Type B pancreatic cell (in vitro differentiated cells): ENCODE data around the gene CWC22. TPM values are rescaled to one million over a fixed set of nuclear protein-coding genes. Genes with fewer than 3 reads are reported as not detected.

ENCODE experiments used
- DNase-seq: peaks from one replicate; pipeline ENCODE4 v3.0.0; 2021; ENCODE audit warnings: mixed read lengths; ENCODE audit not compliant: unreplicated experiment; ENCODE audit errors: extremely low spot score
- H3K27ac Mint-ChIP-seq: 2 replicates; pipeline ENCODE4 v1.8.0; 2021; ENCODE audit warnings: mild to moderate bottlenecking, mixed read lengths
- H3K27me3 Mint-ChIP-seq: 2 replicates; pipeline ENCODE4 v1.8.0; 2021; ENCODE audit warnings: mixed read lengths
- H3K36me3 Mint-ChIP-seq: 2 replicates; pipeline ENCODE4 v1.8.0; 2021; ENCODE audit warnings: mixed read lengths
- H3K4me1 Mint-ChIP-seq: one replicate; pipeline ENCODE4 v1.8.0; 2021; ENCODE audit warnings: mixed read lengths; ENCODE audit not compliant: unreplicated experiment
- H3K4me3 Mint-ChIP-seq: 2 replicates; pipeline ENCODE4 v1.8.0; 2021; ENCODE audit warnings: mild to moderate bottlenecking, mixed read lengths
- H3K9me3 Mint-ChIP-seq: 2 replicates; pipeline ENCODE4 v1.8.0; 2021; ENCODE audit warnings: mixed read lengths
- total RNA-seq: library from RNA; stranded (reverse); gene quantifications from 2 replicates; pipeline ENCODE4 v1.2.1, GENCODE V29; 2021; ENCODE audit warnings: low replicate concordance
- TF ChIP-seq, protein P1 (sequence below): fragments of 200-600 bp; sonication (generic); conservative IDR thresholded peaks from 2 replicates; pipeline ENCODE4 v1.5.0; 2021; ENCODE audit warnings: antibody characterized with exemption, mild to moderate bottlenecking

The CWC22 gene
- total RNA-seq, 1 donor from 2014 or later, result 21.8 TPM

DNA sequence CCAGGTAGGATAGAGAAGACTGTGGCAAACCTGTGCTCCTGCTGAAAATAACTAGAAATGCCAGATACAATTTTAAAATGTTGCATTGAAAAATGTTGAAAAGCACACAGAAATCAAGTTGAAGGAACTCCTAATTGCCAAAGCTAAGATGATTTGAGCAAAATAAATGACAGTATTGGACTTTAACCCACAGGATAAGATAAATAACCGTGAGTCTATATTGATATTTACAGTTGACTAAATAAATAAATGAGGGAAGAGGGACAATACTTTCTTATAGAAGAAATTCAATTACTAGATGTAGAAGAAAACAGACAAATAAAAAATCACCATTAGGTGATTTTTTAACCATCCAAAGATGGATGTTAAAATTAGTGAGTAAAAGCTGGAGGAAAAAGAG lies 59.0 kb downstream of the CWC22 start:
- TF ChIP-seq, protein P1, sequence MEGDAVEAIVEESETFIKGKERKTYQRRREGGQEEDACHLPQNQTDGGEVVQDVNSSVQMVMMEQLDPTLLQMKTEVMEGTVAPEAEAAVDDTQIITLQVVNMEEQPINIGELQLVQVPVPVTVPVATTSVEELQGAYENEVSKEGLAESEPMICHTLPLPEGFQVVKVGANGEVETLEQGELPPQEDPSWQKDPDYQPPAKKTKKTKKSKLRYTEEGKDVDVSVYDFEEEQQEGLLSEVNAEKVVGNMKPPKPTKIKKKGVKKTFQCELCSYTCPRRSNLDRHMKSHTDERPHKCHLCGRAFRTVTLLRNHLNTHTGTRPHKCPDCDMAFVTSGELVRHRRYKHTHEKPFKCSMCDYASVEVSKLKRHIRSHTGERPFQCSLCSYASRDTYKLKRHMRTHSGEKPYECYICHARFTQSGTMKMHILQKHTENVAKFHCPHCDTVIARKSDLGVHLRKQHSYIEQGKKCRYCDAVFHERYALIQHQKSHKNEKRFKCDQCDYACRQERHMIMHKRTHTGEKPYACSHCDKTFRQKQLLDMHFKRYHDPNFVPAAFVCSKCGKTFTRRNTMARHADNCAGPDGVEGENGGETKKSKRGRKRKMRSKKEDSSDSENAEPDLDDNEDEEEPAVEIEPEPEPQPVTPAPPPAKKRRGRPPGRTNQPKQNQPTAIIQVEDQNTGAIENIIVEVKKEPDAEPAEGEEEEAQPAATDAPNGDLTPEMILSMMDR, result no peak
- no peaks in the 10 kb centered on the region for H3K27me3 Mint-ChIP-seq
- no peaks in the 10 kb centered on the region for H3K9me3 Mint-ChIP-seq
- H3K4me1 Mint-ChIP-seq, result no peaks in the 10 kb centered on the region
- no peak overlapping the region for H3K4me3 Mint-ChIP-seq
- no peak overlapping the region for H3K27ac Mint-ChIP-seq
- DNase-seq, result no peak
- H3K36me3 Mint-ChIP-seq, result peaks cover 30% of the 10 kb centered on the region

- H3K9me3 Mint-ChIP-seq, result no peaks in the 10 kb centered on the region
- H3K27ac Mint-ChIP-seq, result no peak overlapping the region
- peaks cover 30% of the 10 kb centered on the region for H3K36me3 Mint-ChIP-seq
- no peaks in the 10 kb centered on the region for H3K4me1 Mint-ChIP-seq
- H3K27me3 Mint-ChIP-seq, result no peaks in the 10 kb centered on the region
- no peak for DNase-seq
- H3K4me3 Mint-ChIP-seq, result no peak overlapping the region
- TF ChIP-seq, protein P1, result no peak
Measured at GRCh38 chr2:179946810-179947615, 60.1 kb downstream of the CWC22 start.

- H3K27ac Mint-ChIP-seq, result no peak overlapping the region
- no peaks in the 10 kb centered on the region for H3K27me3 Mint-ChIP-seq
- TF ChIP-seq, protein P1, result no peak
- no peak for DNase-seq
- no peak overlapping the region for H3K4me3 Mint-ChIP-seq
- no peaks in the 10 kb centered on the region for H3K9me3 Mint-ChIP-seq
- peaks cover 25% of the 10 kb centered on the region for H3K36me3 Mint-ChIP-seq
- H3K4me1 Mint-ChIP-seq, result no peaks in the 10 kb centered on the region
Measured at GRCh38 chr2:179946346-179946745, 60.8 kb downstream of the CWC22 start.

- Mint-ChIP-seq H3K9me3 (no peaks in the 10 kb centered on the region), H3K36me3 (no peaks in the 10 kb centered on the region), H3K27ac (no peak overlapping the region), H3K27me3 (no peaks in the 10 kb centered on the region), H3K4me1 (no peaks in the 10 kb centered on the region), H3K4me3 (no peak overlapping the region)
- no peak for DNase-seq
- TF ChIP-seq, protein P1, result no peak
Measured at GRCh38 chr2:179939259-179939658, 67.8 kb downstream of the CWC22 start.

DNA sequence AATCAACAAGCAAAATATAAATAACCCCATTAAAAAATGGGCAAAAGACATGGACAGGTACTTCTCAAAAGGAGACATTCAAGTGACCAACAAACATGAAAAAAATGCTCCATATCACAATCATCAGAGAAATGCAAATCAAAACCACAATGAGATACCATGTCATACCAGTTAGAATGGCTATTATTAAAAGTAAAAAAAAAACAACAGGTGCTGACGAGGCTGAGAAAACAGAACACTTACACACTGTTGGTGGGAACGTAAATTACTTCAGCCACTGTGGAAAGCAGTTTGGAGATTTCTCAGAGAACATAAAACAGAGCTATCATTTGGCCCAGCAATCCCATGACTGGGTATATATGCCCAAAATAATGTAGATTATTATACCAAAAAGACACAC lies 69.1 kb downstream of the CWC22 start:
- no peak overlapping the region for H3K27ac Mint-ChIP-seq
- no peak for DNase-seq
- H3K9me3 Mint-ChIP-seq, result no peaks in the 10 kb centered on the region
- H3K4me3 Mint-ChIP-seq, result no peak overlapping the region
- no peaks in the 10 kb centered on the region for H3K4me1 Mint-ChIP-seq
- H3K27me3 Mint-ChIP-seq, result no peaks in the 10 kb centered on the region
- TF ChIP-seq, protein P1, result no peak
- H3K36me3 Mint-ChIP-seq, result no peaks in the 10 kb centered on the region
